MG63 (cell line): ENCODE data around the gene HTRA3. TPM values are rescaled to one million over a fixed set of nuclear protein-coding genes. Genes with fewer than 3 reads are reported as not detected.

Source experiments
- DNase-seq: peaks from one replicate; pipeline ENCODE4 v3.0.0-alpha.2; 2020
- H3K27me3 ChIP-seq: fragments of 250-450 bp; sonication (Bioruptor Pico); 2 replicates; pipeline ENCODE4 v1.5.1; 2020; ENCODE audit warnings: mild to moderate bottlenecking, moderate library complexity
- H3K36me3 ChIP-seq: fragments of 250-450 bp; sonication (Bioruptor Pico); 2 replicates; pipeline ENCODE4 v1.5.1; 2020; ENCODE audit warnings: mild to moderate bottlenecking, moderate library complexity
- H3K4me3 ChIP-seq: fragments of 250-450 bp; sonication (Bioruptor Pico); 2 replicates; pipeline ENCODE4 v1.5.1; 2020; ENCODE audit warnings: mild to moderate bottlenecking, moderate library complexity
- H3K9me3 ChIP-seq: fragments of 250-450 bp; sonication (Bioruptor Pico); 2 replicates; pipeline ENCODE4 v1.5.1; 2020; ENCODE audit warnings: mild to moderate bottlenecking, moderate library complexity
- total RNA-seq: library from RNA; depleted of rRNA; stranded (reverse); fragments of >200 nt; shearing (Covaris generic); gene quantifications from 2 replicates; pipeline ENCODE4 v1.2.3, GENCODE V29; 2014; ENCODE audit warnings: low replicate concordance

The HTRA3 gene
- total RNA-seq, 1 experiment from 2014 or later: 1.3 TPM

- no peak overlapping the region for H3K4me3 ChIP-seq
- H3K9me3 ChIP-seq: no peaks in the 10 kb centered on the region
- no peaks in the 10 kb centered on the region for H3K27me3 ChIP-seq
- DNase-seq: no peak
- H3K36me3 ChIP-seq: no peaks in the 10 kb centered on the region
Measured at GRCh38 chr4:8257854-8258253, 11.7 kb upstream of the HTRA3 start.

DNA sequence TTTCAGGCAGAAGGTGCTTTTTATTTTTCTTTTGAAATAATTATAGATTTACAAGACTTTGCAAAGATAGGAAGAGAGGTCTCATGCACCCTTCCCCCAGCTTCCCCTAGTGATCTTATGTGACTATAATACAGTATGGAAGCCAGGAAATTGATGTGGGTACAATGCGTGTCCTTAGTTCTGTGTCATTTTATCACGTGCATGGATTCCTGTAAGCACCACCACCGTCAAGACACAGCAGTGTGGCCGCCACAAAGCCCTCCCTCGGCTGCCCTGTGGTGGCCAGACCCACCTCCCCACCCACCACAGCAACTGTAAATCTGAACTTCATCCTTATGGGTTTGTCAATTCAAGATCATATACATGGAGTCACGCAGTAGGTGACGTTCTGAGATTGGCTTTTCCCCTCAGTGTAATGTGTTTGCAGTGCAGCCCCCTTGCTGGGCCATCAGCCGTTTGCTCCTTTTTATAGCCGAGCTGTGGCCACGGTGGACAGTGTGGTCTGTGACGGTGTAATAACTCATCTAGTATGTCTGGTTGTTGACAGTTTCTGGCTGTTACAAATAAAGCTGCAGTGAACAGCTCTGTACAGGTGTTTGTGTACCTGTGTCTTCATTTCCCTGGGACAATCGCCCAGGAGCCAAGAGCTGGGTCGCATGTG, 10.9 kb upstream of the HTRA3 start:
- Histone ChIP-seq H3K4me3 (no peak overlapping the region), H3K27me3 (no peaks in the 10 kb centered on the region), H3K36me3 (no peaks in the 10 kb centered on the region), H3K9me3 (no peaks in the 10 kb centered on the region)
- no peak for DNase-seq

DNA sequence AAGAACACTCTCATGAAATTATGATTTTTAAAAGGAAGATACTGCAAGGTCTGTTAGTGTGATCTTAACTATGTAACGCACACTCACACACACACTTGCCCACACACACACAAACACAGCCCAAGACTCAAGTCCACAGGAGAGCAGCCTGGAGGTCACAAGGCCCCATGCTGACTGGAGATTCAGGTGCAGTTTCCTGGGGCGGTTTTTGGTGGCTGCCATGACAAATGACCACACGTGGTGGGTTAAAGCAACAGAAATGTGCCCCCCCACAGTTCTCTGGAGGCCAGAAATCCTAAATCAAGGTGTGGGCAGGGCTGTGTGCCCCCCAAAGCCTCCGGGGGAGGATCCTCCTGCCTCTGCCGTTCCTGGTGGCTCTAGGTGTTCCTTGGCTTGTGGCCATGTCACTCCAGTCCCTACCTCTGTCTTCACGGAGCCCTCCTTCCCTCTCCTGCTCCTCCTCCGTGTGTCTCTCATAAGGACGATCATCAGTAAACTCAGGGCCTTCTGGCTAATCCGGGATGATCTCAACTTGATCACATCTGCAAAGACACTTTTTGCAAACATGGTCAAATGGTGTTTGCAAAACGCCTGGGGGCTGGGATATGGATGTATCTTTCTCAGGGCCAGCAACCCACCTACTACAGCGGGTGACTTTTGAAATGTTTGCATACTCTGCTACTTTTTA, 9.7 kb upstream of the HTRA3 start:
- Histone ChIP-seq H3K9me3 (no peaks in the 10 kb centered on the region), H3K27me3 (no peaks in the 10 kb centered on the region), H3K4me3 (no peak overlapping the region), H3K36me3 (no peaks in the 10 kb centered on the region)
- DNase-seq: no peak

GRCh38 chr4:8260656-8261111, 8.9 kb upstream of the HTRA3 start:
- Histone ChIP-seq H3K4me3 (no peak overlapping the region), H3K27me3 (no peaks in the 10 kb centered on the region), H3K36me3 (no peaks in the 10 kb centered on the region), H3K9me3 (no peaks in the 10 kb centered on the region)
- peak; percentile 84 for DNase-seq

DNA sequence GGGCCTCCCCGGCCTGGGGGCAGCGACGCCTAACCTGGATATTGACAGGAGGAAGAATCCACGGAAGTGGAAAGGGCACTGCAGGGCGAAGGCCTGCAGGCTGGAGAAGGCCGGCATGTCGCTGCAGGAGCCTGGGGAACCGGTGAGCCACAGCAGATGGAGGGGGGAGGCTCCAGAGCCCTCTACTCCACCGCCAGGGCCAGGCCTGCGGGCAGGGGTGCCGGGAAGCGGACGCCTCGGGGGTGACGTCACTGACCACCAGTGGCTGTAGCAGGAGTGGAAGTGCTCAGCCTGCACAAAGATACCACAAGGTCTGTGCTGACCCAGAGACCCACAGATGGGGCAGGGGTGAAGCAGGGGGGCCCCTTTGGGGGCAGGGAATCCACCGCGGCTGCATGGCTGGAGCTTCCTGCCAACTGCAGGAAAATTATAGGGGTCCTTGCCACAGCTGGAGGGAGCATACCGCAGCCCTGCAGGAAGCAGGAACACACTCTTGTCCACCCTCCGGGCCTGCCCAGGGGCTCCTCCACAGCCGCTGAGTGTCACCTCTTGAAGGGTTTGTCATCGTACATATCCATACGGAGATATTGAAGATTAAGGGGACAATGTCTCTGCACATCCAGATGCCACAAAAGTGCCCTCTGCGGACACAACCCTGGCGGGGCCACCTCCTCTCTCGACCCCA, 7.6 kb upstream of the HTRA3 start:
- Histone ChIP-seq H3K9me3 (no peaks in the 10 kb centered on the region), H3K4me3 (no peak overlapping the region), H3K36me3 (no peaks in the 10 kb centered on the region), H3K27me3 (no peaks in the 10 kb centered on the region)
- no peak for DNase-seq

GRCh38 chr4:8262637-8263322, 6.8 kb upstream of the HTRA3 start:
- Histone ChIP-seq H3K27me3 (no peaks in the 10 kb centered on the region), H3K4me3 (no peak overlapping the region), H3K9me3 (no peaks in the 10 kb centered on the region), H3K36me3 (no peaks in the 10 kb centered on the region)
- no peak for DNase-seq

DNA sequence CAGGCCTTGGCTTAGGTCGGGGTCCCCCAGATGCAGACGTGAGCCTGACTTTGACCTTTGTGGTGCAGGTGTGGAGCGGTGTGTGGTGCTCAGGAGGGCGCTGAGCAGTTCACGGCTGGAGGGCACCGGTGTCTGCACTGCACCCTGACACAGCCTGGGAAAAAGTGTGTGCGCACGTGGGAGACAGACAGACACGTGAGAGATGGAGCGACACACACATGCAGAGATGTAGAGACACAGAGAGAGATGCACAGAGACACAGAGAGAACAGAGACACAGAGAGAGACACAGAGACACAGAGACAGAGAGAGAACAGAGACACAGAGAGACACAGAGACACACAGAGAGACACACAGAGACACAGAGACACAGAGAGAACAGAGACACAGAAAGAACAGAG, 6.2 kb upstream of the HTRA3 start:
- no peak for DNase-seq
- Histone ChIP-seq H3K36me3 (no peaks in the 10 kb centered on the region), H3K27me3 (no peaks in the 10 kb centered on the region), H3K9me3 (no peaks in the 10 kb centered on the region), H3K4me3 (no peak overlapping the region)

GRCh38 chr4:8264106-8264505, 5.4 kb upstream of the HTRA3 start:
- no peak for DNase-seq
- no peaks in the 10 kb centered on the region for H3K9me3 ChIP-seq
- no peak overlapping the region for H3K4me3 ChIP-seq
- H3K27me3 ChIP-seq: no peaks in the 10 kb centered on the region
- H3K36me3 ChIP-seq: no peaks in the 10 kb centered on the region

DNA sequence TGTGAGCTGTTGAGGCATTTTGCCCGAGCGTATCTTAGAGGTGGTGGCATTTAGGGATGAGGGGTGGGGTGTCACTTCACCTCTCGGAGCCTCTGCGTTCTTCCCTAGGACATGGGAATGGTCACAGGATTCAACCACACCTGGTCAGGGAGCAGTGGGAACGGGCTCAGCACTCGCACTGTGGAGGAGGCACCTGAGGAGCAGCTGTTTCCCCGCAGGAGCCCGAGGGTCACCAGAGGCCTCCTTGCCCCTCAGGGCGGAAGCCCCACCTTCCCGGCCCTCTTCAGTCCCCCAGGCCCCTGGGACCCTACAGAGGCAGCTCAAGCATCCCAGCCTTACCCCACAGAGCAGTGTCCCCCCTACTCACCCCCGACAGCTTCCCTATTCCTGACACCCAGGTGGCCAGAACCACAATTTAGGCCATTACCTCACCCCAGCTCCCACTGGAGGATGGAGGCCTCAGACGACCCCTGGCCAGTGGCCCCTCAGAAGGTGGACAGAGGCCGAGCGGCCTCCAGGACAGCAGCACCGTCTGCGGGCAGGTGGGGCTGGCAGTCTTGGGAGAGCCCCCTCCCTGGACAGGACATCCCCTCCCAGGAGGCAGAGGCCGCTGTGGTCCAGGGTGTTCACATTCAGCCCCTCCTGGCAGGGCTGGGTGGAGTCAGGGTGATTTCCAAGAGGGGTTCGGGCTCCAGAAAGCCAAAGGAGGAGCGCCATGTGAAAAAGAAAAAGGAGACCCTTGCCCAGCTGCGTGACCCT, 4.2 kb upstream of the HTRA3 start:
- no peaks in the 10 kb centered on the region for H3K27me3 ChIP-seq
- no peak for DNase-seq
- no peaks in the 10 kb centered on the region for H3K9me3 ChIP-seq
- no peaks in the 10 kb centered on the region for H3K36me3 ChIP-seq
- no peak overlapping the region for H3K4me3 ChIP-seq

- Histone ChIP-seq H3K27me3 (no peaks in the 10 kb centered on the region), H3K4me3 (no peak overlapping the region), H3K9me3 (no peaks in the 10 kb centered on the region), H3K36me3 (no peaks in the 10 kb centered on the region)
- no peak for DNase-seq
Measured at GRCh38 chr4:8266088-8266487, 3.5 kb upstream of the HTRA3 start.

DNA sequence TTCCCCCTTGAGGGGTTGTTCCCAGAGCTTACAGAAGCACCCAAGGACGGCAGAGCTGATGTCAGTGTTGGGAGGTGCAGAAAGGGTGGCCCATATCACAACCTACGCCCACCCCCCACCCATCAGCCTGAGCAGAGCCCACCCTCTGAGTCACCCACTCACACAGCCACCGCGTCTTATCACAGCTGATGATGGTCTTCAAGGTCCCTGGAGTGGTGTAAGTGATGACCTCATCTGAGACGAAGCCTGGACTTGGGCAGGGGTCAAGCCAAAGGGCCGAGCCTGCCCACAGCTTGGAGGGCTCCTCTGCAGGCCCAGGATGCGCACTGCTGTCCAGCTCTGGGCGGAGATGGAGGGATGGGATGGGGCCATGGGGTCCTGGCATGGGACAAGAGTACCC, 3.0 kb upstream of the HTRA3 start:
- Histone ChIP-seq H3K27me3 (no peaks in the 10 kb centered on the region), H3K36me3 (no peaks in the 10 kb centered on the region), H3K9me3 (no peaks in the 10 kb centered on the region), H3K4me3 (no peak overlapping the region)
- DNase-seq: no peak

- no peaks in the 10 kb centered on the region for H3K27me3 ChIP-seq
- no peaks in the 10 kb centered on the region for H3K36me3 ChIP-seq
- no peak overlapping the region for H3K4me3 ChIP-seq
- no peaks in the 10 kb centered on the region for H3K9me3 ChIP-seq
- DNase-seq: no peak
Measured at GRCh38 chr4:8267077-8267476, 2.5 kb upstream of the HTRA3 start.

- DNase-seq: no peak
- no peaks in the 10 kb centered on the region for H3K27me3 ChIP-seq
- H3K36me3 ChIP-seq: no peaks in the 10 kb centered on the region
- no peaks in the 10 kb centered on the region for H3K9me3 ChIP-seq
- no peak overlapping the region for H3K4me3 ChIP-seq
Measured at GRCh38 chr4:8268211-8268610, 1.3 kb upstream of the HTRA3 start.

GRCh38 chr4:8268901-8269534, 536 bp upstream of the HTRA3 start:
- Histone ChIP-seq H3K27me3 (no peaks in the 10 kb centered on the region), H3K9me3 (no peaks in the 10 kb centered on the region), H3K36me3 (no peaks in the 10 kb centered on the region), H3K4me3 (no peak overlapping the region)
- DNase-seq: no peak

GRCh38 chr4:8270418-8270771, 841 bp downstream of the HTRA3 start:
- Histone ChIP-seq H3K27me3 (no peaks in the 10 kb centered on the region), H3K9me3 (no peaks in the 10 kb centered on the region), H3K4me3 (no peak overlapping the region), H3K36me3 (no peaks in the 10 kb centered on the region)
- DNase-seq: no peak
